AG04450 (cell line): ENCODE measurements around the gene LITAF. TPM values are rescaled to one million over a fixed set of nuclear protein-coding genes. Genes with fewer than 3 reads are reported as not detected.

Experiments used
- CTCF ChIA-PET: fragments of 300-600, 350-600 bp; formaldehyde crosslinking; extraction: SDS; loops from one replicate; lab custom pipeline; 2022; ENCODE audit warnings: antibody characterized with exemption, inconsistent platforms; lab: Charles Lee
- POLR2A ChIA-PET: fragments of 350-600 bp; formaldehyde crosslinking; extraction: SDS; loops from one replicate; lab custom pipeline; 2021; ENCODE audit warnings: antibody characterized with exemption, inconsistent platforms; lab: Yijun Ruan, JAX
- DNase-seq: peaks from one replicate; pipeline ENCODE4 v3.0.0-alpha.2; 2011; ENCODE audit warnings: low read depth, low spot score
- H3K27ac ChIP-seq: one replicate; pipeline ENCODE4 v1.5.1; 2012; ENCODE audit warnings: low read depth, low read length, control low read depth
- H3K27me3 ChIP-seq: one replicate; pipeline ENCODE4 v1.6.0; 2012; ENCODE audit warnings: low read length; ENCODE audit not compliant: control insufficient read depth, insufficient read depth
- H3K4me3 ChIP-seq: 2 replicates; pipeline ENCODE4 v1.5.1; 2011; ENCODE audit warnings: mild to moderate bottlenecking, low read depth, low read length, control low read depth
- H3K9me3 ChIP-seq: 2 replicates; pipeline ENCODE4 v1.5.1; 2012; ENCODE audit warnings: low read length; ENCODE audit not compliant: control insufficient read depth, insufficient read depth
- CTCF ChIP-seq: IDR thresholded peaks from 2 replicates; pipeline ENCODE4 v1.5.1; 2011; ENCODE audit warnings: low read depth, low read length, control low read depth, inconsistent platforms
- polyA plus RNA-seq: library from polyadenylated mRNA; depleted of rRNA; stranded (reverse); fragments of >200 nt; gene quantifications from 2 replicates; pipeline ENCODE4 v1.2.3, GENCODE V29; 2011

LITAF gene
- polyA plus RNA-seq, 1 experiment, result 190 TPM

DNA sequence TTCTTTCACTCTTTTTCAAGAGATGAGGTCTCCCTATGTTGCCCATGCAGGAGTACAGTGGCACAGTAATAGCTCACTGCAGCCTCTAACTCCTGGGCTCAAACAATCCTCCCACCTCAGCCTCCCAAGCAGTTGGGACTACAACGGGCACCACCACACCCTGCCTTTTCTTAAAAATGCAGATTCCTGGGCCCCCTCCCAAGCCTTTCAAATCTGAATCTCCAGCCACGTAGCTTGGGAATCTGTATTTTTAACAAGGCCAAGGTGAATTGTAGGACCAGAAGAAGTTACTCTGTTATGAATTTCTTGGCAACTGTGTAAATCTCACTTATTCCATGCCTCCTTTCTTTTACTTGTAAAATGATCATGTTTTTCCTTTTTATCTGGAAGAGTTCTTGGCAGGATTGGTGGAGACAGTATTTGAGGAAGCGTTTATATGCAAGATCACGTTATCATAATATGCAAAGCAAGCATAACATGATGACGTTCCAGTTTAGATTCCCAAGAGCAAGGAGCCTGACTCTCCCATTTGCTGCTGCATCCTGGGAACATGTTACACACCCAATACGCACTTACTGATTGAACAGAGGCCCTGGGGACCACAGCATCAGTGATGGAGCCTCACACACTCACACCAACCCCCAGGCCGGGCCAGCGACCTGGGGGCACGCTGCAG is 44.5 kb downstream of the LITAF start:
- ChIA-PET CTCF (no interaction called here), POLR2A (no interaction called here)

DNA sequence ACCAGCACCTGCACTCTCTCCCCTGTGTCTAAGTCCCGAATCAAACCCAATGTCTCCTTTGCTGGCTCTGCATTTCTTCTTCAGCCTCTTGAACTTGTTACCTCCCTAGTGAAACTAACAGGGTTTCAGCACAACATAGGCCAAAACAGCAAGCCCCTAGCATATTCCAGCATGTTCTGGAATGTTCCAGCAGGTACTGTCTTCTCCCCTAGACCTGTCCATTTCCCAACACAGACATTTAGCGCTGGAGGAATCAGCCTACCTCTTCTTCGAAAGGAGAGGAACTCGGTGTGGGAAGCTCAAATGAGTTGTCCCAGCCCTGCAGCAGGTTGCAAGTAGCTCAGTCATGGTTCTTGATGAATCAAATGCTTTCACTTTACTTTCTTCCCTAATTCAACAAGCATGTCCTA is 47.1 kb downstream of the LITAF start:
- H3K27me3 ChIP-seq, result no peaks in the 10 kb centered on the region
- ChIA-PET CTCF (interaction anchor here (2.0 kb wide), 1 partner anchor 102 kb away, joined by 4 read pairs; no protein-coding TSS in a partner anchor), POLR2A (no interaction called here)
- no peak overlapping the region for H3K4me3 ChIP-seq
- no peak overlapping the region for H3K27ac ChIP-seq
- no peaks in the 10 kb centered on the region for H3K9me3 ChIP-seq
- DNase-seq, result no peak
- TF ChIP-seq CTCF, result no peak

More for the DNA sequence above, 44.5 kb downstream of the LITAF start:
- Histone ChIP-seq H3K27ac (no peak overlapping the region), H3K9me3 (no peaks in the 10 kb centered on the region), H3K27me3 (no peaks in the 10 kb centered on the region), H3K4me3 (no peak overlapping the region)
- TF ChIP-seq CTCF, result no peak
- DNase-seq, result no peak

DNA sequence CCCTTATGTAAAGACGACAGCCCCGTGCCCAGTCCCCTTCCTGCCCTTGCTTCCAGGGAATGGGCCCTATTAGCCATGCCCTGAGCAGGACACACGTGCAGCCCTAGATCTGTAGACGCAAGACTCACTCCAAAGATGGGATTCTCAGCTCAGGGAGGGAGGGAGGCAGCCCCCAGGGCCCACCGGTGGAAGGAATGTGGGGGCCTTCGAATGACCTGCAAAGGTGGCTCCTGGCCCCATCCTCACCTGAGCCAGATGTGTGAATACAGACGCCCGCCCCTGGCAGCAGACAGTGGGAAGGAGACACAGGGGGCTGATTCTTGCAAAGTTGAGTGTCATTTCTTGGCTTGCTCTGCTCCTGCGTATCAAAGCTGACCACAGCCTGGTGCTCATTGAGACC is 47.8 kb downstream of the LITAF start:
- no peak for TF ChIP-seq CTCF
- Histone ChIP-seq H3K27ac (no peak overlapping the region), H3K9me3 (no peaks in the 10 kb centered on the region), H3K4me3 (no peak overlapping the region), H3K27me3 (no peaks in the 10 kb centered on the region)
- ChIA-PET POLR2A (no interaction called here), CTCF (interaction anchor here (2.0 kb wide), 1 partner anchor 103 kb away, joined by 4 read pairs; no protein-coding TSS in a partner anchor)
- DNase-seq, result no peak

- Histone ChIP-seq H3K9me3 (no peaks in the 10 kb centered on the region), H3K27ac (no peak overlapping the region), H3K27me3 (no peaks in the 10 kb centered on the region), H3K4me3 (no peak overlapping the region)
- POLR2A ChIA-PET, result interaction anchor here (0.7 kb wide), 1 partner anchor 59 kb away, joined by 9 read pairs; no protein-coding TSS in a partner anchor
- no peak for TF ChIP-seq CTCF
- CTCF ChIA-PET, result interaction anchor here (0.6 to 6.1 kb wide), 3 partner anchors 42 to 140 kb away, joined by 4 to 55 read pairs (median 5); no protein-coding TSS in a partner anchor
- no peak for DNase-seq
These were observed 50.4 kb downstream of the LITAF start for GRCh38 chr16:11536104-11536866.

DNA sequence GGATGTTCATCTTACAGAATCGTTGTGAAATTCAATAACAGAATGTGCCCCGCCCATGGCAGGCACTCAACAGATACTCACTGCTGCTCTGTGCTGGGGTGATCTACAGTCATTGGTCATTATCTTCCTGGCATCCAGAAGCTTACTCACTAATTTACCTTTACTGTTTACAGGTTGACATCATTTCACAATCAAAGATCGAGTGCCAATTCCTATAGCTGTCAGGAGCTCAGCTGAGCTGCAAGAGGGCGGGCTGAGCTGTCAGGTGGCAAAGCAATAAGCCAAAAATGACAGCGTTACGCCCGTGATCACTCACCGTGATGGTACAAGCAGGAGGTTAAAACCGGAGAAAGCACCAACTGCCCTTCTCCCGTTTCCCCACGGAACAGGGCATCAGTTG is 51.2 kb downstream of the LITAF start:
- ChIA-PET POLR2A (no interaction called here), CTCF (interaction anchor here (1.2 to 6.1 kb wide), 3 partner anchors 12 to 139 kb away, joined by 3 to 55 read pairs (median 5); no protein-coding TSS in a partner anchor)
- DNase-seq, result no peak
- no peaks in the 10 kb centered on the region for H3K27me3 ChIP-seq
- TF ChIP-seq CTCF, result no peak
- no peak overlapping the region for H3K4me3 ChIP-seq
- no peaks in the 10 kb centered on the region for H3K9me3 ChIP-seq
- H3K27ac ChIP-seq, result no peak overlapping the region
